Measurements from ENCODE around the gene TMEM69. TPM values are rescaled to one million over a fixed set of nuclear protein-coding genes. Genes with fewer than 3 reads are reported as not detected.

Gene TMEM69
- total and polyA plus RNA-seq, 2 experiments from 2014 or later: 59.7 to 62.4 TPM

- TF ChIP-seq CTCF (conservative IDR thresholded peaks at IDR 0.05; ENCODE audit: low read depth in 2 of 2) (no peak), NANOG (IDR thresholded peaks at IDR 0.05; ENCODE audit: borderline replicate concordance) (no peak)
Observed at GRCh38 chr1:45694823-45695222, 6.8 kb downstream of the TMEM69 start (continued).

GRCh38 chr1:45704637-45705036 is 16.7 kb downstream of the TMEM69 start:
- no peak overlapping the region for H3K4me3 Mint-ChIP-seq
- no peak overlapping the region for H3K4me3 ChIP-seq
- H3F3A ChIP-seq (replicated peaks; ENCODE audit: low read depth): no peaks in the 10 kb centered on the region
- ATAC-seq (no peak), DNase-seq (ENCODE audit: low spot score) (no peak)
- H3K79me2 ChIP-seq (replicated peaks; ENCODE audit: insufficient read depth): no peaks in the 10 kb centered on the region
- no peak overlapping the region for H3K4me2 ChIP-seq
- no peak overlapping the region for H3K27ac ChIP-seq (ENCODE audit: low read depth)
- H3K27me3 Mint-ChIP-seq (ENCODE audit: insufficient read depth, low read depth, poor library complexity): peaks cover 1% of the 10 kb centered on the region
- peaks cover 3% of the 10 kb centered on the region; the same call in 2 of the 3 replicates for H3K36me3 Mint-ChIP-seq (ENCODE audit: low read depth)
- no peaks in the 10 kb centered on the region for H3K9me2 ChIP-seq (ENCODE audit: insufficient read depth)
- H3K27ac Mint-ChIP-seq: no peak overlapping the region
- no peaks in the 10 kb centered on the region for H4K20me1 ChIP-seq (replicated peaks; ENCODE audit: insufficient read depth)
- H3K27me3 ChIP-seq (ENCODE audit: insufficient read depth): no peaks in the 10 kb centered on the region
- H3K9me3 Mint-ChIP-seq: peaks cover 8% of the 10 kb centered on the region
- H3K4me1 ChIP-seq (ENCODE audit: insufficient read depth): no peaks in the 10 kb centered on the region
- no peaks in the 10 kb centered on the region for H3K36me3 ChIP-seq (ENCODE audit: insufficient read depth)
- H3K4me1 Mint-ChIP-seq: no peaks in the 10 kb centered on the region
- H2AFZ ChIP-seq: no peak overlapping the region
- no peak for TF ChIP-seq STAT1 (IDR thresholded peaks at IDR 0.05; ENCODE audit: unreplicated experiment)
- no peak for TF ChIP-seq EZH2phosphoT487 (IDR thresholded peaks at IDR 0.05; ENCODE audit: unreplicated experiment)
- TF ChIP-seq ZNF114 (CRISPR knock-in tag; IDR thresholded peaks at IDR 0.05): no peak
- TF ChIP-seq, protein P1, sequence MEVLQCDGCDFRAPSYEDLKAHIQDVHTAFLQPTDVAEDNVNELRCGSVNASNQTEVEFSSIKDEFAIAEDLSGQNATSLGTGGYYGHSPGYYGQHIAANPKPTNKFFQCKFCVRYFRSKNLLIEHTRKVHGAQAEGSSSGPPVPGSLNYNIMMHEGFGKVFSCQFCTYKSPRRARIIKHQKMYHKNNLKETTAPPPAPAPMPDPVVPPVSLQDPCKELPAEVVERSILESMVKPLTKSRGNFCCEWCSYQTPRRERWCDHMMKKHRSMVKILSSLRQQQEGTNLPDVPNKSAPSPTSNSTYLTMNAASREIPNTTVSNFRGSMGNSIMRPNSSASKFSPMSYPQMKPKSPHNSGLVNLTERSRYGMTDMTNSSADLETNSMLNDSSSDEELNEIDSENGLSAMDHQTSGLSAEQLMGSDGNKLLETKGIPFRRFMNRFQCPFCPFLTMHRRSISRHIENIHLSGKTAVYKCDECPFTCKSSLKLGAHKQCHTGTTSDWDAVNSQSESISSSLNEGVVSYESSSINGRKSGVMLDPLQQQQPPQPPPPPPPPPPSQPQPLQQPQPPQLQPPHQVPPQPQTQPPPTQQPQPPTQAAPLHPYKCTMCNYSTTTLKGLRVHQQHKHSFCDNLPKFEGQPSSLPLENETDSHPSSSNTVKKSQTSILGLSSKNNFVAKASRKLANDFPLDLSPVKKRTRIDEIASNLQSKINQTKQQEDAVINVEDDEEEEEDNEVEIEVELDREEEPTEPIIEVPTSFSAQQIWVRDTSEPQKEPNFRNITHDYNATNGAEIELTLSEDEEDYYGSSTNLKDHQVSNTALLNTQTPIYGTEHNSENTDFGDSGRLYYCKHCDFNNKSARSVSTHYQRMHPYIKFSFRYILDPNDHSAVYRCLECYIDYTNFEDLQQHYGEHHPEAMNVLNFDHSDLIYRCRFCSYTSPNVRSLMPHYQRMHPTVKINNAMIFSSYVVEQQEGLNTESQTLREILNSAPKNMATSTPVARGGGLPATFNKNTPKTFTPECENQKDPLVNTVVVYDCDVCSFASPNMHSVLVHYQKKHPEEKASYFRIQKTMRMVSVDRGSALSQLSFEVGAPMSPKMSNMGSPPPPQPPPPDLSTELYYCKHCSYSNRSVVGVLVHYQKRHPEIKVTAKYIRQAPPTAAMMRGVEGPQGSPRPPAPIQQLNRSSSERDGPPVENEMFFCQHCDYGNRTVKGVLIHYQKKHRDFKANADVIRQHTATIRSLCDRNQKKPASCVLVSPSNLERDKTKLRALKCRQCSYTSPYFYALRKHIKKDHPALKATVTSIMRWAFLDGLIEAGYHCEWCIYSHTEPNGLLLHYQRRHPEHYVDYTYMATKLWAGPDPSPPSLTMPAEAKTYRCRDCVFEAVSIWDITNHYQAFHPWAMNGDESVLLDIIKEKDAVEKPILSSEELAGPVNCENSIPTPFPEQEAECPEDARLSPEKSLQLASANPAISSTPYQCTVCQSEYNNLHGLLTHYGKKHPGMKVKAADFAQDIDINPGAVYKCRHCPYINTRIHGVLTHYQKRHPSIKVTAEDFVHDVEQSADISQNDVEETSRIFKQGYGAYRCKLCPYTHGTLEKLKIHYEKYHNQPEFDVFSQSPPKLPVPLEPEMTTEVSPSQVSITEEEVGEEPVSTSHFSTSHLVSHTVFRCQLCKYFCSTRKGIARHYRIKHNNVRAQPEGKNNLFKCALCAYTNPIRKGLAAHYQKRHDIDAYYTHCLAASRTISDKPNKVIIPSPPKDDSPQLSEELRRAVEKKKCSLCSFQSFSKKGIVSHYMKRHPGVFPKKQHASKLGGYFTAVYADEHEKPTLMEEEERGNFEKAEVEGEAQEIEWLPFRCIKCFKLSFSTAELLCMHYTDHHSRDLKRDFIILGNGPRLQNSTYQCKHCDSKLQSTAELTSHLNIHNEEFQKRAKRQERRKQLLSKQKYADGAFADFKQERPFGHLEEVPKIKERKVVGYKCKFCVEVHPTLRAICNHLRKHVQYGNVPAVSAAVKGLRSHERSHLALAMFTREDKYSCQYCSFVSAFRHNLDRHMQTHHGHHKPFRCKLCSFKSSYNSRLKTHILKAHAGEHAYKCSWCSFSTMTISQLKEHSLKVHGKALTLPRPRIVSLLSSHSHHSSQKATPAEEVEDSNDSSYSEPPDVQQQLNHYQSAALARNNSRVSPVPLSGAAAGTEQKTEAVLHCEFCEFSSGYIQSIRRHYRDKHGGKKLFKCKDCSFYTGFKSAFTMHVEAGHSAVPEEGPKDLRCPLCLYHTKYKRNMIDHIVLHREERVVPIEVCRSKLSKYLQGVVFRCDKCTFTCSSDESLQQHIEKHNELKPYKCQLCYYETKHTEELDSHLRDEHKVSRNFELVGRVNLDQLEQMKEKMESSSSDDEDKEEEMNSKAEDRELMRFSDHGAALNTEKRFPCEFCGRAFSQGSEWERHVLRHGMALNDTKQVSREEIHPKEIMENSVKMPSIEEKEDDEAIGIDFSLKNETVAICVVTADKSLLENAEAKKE (CRISPR knock-in tag; IDR thresholded peaks at IDR 0.05): no peak
- no peak for TF ChIP-seq REST (IDR thresholded peaks at IDR 0.05; ENCODE audit: unreplicated experiment)
- no peak for TF ChIP-seq CREB1 (CRISPR knock-in tag; IDR thresholded peaks at IDR 0.05; ENCODE audit: low read depth)
- no peak for TF ChIP-seq CTCF (conservative IDR thresholded peaks at IDR 0.05; ENCODE audit: low read depth in 2 of 2)
- TF ChIP-seq JUNB (IDR thresholded peaks at IDR 0.05; ENCODE audit: unreplicated experiment): no peak
- no peak for TF ChIP-seq ZNF331 (CRISPR knock-in tag; IDR thresholded peaks at IDR 0.05; ENCODE audit: low read depth)
- TF ChIP-seq EZH2 (IDR thresholded peaks at IDR 0.05; ENCODE audit: low read depth, unreplicated experiment): no peak
